Brain microvascular endothelial cell (primary cell): ENCODE data around the gene ACOT2.
"Not testable (repeated sequence)": the region's sequence is repeated elsewhere in the genome, so short reads cannot be mapped to it uniquely, and the experiment has no call there.

Experiments
- DNase-seq: peaks from one replicate; pipeline ENCODE4 v3.0.0-alpha.2; 2020
- H3K27ac ChIP-seq: fragments of 250-450 bp; sonication (Bioruptor Pico); 2 replicates; pipeline ENCODE4 v1.5.1; 2020; ENCODE audit warnings: mild to moderate bottlenecking, moderate library complexity
- H3K27me3 ChIP-seq: fragments of 250-450 bp; sonication (Bioruptor Pico); replicated peaks from 2 replicates; pipeline ENCODE4 v1.5.1; 2020; ENCODE audit warnings: mild to moderate bottlenecking
- H3K36me3 ChIP-seq: fragments of 250-450 bp; sonication (Bioruptor Pico); replicated peaks from 2 replicates; pipeline ENCODE4 v1.5.1; 2020; ENCODE audit warnings: mild to moderate bottlenecking
- H3K4me3 ChIP-seq: 2 replicates; pipeline ENCODE4 v1.5.1; 2011; ENCODE audit warnings: low read depth, mild to moderate bottlenecking, control low read depth, low read length, moderate library complexity
- in situ Hi-C: cut with HindIII; loops from 2 replicates; pipeline ENCODE4 v1.10.0; 2017; ENCODE audit warnings: low sequenced_read_pairs, low pct_ligation_motif_present
- TF ChIP-seq, protein P1 (sequence below): IDR thresholded peaks from 2 replicates; pipeline ENCODE4 v1.5.1; 2011; ENCODE audit warnings: low read depth, mild to moderate bottlenecking, moderate library complexity, low read length, control low read depth, inconsistent platforms; ENCODE audit errors: missing control alignments

Gene ACOT2

DNA sequence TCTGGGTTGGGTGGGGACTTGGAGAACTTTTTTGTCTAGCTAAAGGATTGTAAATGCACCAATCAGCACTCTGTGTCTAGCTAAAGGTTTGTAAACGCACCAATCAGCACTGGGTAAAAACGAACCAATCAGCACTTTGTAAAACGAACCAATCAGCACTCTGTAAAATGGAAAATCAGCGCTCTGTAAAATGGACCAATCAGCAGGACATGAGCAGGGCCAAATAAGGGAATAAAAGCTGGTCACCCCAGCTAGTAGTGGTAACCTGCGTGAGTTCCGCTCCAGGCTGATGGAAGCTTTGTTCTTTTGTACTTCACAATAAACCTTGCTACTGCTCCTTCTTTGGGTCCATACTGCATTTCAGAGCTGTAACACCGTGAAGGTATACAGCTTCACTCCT is 1.7 kb upstream of the ACOT2 start:
- no peaks in the 10 kb centered on the region for H3K36me3 ChIP-seq
- DNase-seq, result no peak
- in situ Hi-C loops, result no loop called here
- TF ChIP-seq, protein P1, sequence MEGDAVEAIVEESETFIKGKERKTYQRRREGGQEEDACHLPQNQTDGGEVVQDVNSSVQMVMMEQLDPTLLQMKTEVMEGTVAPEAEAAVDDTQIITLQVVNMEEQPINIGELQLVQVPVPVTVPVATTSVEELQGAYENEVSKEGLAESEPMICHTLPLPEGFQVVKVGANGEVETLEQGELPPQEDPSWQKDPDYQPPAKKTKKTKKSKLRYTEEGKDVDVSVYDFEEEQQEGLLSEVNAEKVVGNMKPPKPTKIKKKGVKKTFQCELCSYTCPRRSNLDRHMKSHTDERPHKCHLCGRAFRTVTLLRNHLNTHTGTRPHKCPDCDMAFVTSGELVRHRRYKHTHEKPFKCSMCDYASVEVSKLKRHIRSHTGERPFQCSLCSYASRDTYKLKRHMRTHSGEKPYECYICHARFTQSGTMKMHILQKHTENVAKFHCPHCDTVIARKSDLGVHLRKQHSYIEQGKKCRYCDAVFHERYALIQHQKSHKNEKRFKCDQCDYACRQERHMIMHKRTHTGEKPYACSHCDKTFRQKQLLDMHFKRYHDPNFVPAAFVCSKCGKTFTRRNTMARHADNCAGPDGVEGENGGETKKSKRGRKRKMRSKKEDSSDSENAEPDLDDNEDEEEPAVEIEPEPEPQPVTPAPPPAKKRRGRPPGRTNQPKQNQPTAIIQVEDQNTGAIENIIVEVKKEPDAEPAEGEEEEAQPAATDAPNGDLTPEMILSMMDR, result no peak
- H3K27me3 ChIP-seq, result no peaks in the 10 kb centered on the region
- H3K27ac ChIP-seq, result no peak overlapping the region
- H3K4me3 ChIP-seq, result no peak overlapping the region

GRCh38 chr14:73567951-73568885 is 795 bp upstream of the ACOT2 start:
- no peak for DNase-seq
- in situ Hi-C loops, result no loop called here

DNA sequence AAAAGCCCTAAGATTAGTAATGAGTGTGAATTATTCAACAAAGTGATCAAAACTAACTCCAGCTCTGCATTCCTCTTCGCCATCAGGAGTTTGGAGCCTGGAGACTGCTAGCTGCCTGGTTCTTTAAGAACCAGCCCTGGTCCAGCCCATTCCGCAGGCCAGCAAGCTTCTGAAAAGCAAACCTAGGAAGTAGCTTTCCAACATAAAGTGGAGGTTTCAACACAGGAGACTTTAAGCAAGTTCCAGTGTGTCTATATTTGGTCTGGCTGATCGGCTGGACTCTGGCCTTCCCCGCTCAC is 178 bp upstream of the ACOT2 start:
- H3K27me3 ChIP-seq, H3K36me3 ChIP-seq, in situ Hi-C loops, DNase-seq: not testable (repeated sequence)
- peak overlapping the region; percentile 78 for H3K27ac ChIP-seq
- H3K4me3 ChIP-seq, result peak overlapping the region; percentile 61

More at GRCh38 chr14:73567951-73568885, 795 bp upstream of the ACOT2 start:
- Histone ChIP-seq H3K4me3 (peak overlapping the region; percentile 61), H3K27ac (peak overlapping the region; percentile 78), H3K36me3 (no peaks in the 10 kb centered on the region), H3K27me3 (no peaks in the 10 kb centered on the region)
- TF ChIP-seq, protein P1, result no peak

GRCh38 chr14:73570913-73571312 is 1.9 kb downstream of the ACOT2 start:
- H3K4me3 ChIP-seq, H3K27ac ChIP-seq, in situ Hi-C loops, H3K27me3 ChIP-seq, H3K36me3 ChIP-seq: not testable (repeated sequence)
- peak; percentile 39 for DNase-seq
- TF ChIP-seq, protein P1, result peak; percentile 70

GRCh38 chr14:73573034-73573433 is 4.0 kb downstream of the ACOT2 start:
- DNase-seq, in situ Hi-C loops, H3K36me3 ChIP-seq: not testable (repeated sequence)

GRCh38 chr14:73573740-73574139 is 4.7 kb downstream of the ACOT2 start:
- H3K36me3 ChIP-seq, DNase-seq, in situ Hi-C loops, H3K4me3 ChIP-seq, H3K27ac ChIP-seq, H3K27me3 ChIP-seq: not testable (repeated sequence)

More at GRCh38 chr14:73573034-73573433, 4.0 kb downstream of the ACOT2 start:
- H3K27ac ChIP-seq, H3K4me3 ChIP-seq, H3K27me3 ChIP-seq: not testable (repeated sequence)

DNA sequence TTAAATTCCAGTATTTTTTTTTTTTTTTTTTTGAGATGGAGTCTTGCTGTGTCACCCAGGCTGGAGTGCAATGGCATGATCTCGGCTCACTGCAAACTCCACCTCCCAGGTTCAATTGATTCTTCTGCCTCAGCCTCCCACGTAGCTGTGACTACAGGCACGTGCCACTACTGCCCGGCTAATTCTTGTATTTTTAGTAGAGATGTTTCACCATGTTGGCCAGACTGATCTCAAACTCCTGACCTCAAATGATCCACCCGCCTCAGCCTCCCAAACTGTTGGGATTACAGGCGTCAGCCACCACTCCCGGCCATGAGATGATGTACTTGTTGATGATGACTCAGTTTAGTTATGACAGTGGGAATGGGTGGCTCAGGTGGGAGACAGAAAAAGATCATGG is 5.2 kb downstream of the ACOT2 start:
- H3K4me3 ChIP-seq, in situ Hi-C loops, H3K27me3 ChIP-seq, DNase-seq, H3K27ac ChIP-seq, H3K36me3 ChIP-seq: not testable (repeated sequence)

GRCh38 chr14:73576391-73576790 is 7.4 kb downstream of the ACOT2 start:
- no peak for DNase-seq
- TF ChIP-seq, protein P1, result no peak
- no peak overlapping the region for H3K4me3 ChIP-seq
- in situ Hi-C loops, result no loop called here
- peaks cover 5% of the 10 kb centered on the region for H3K36me3 ChIP-seq
- H3K27ac ChIP-seq, result no peak overlapping the region
- no peaks in the 10 kb centered on the region for H3K27me3 ChIP-seq

DNA sequence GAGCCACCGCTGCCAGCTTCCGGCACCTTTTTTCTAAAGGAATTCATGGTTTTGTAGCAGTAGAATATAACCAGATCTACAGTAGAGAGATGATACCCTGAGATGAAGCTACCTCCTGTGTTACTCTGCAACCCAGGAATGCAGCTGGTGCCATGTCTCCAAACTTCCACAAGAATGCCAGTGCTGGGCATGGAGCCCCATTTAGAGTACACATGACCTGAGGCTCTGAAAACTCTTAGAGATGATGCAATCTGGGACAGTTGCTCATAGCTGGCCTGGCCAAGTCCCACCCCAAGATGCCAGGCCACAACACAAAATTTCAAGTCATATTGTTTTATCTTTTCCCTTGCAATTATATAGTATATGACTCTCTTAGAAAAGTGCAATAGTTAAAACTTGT is 8.2 kb downstream of the ACOT2 start:
- DNase-seq, H3K27ac ChIP-seq, H3K27me3 ChIP-seq, H3K36me3 ChIP-seq, in situ Hi-C loops, H3K4me3 ChIP-seq: not testable (repeated sequence)

DNA sequence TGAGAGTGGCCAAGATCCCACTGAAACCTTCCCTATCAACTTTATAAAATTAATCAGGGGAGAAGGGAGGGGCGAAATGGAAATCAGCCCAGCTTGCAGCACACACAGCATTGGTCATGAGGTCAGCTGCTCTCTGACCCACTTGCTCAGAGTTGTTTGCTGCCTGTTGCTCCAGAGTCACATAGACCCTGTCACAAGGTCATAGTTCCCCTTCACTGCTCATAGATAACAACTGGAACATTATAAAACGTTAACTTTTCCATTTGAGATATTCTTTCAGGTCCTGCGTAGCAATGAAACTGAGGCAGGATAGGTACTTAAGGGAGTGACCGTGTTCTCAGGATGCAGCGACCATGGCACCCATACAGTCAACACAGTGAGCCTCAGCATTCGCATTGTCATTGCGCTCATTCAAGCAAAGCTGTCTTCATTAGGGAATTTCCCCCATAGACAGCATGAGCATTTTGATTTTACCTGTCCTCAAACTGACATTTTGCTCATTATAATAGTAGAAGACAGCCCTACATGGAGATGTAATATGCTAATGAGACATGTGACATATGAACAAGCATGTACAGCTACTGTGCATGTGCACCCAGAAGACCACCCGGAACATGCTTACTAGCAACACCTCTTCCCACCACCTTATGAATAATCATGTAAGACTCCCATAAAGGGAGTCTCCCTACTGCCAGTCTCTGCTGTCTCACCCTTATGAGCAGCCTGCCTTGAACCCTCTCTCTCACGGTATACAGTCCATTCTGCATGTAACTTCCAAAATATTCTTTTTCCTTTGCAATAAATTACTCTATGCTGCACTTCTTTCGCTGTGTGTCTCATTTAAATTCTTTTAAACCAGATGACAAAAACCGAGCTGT is 13.3 kb downstream of the ACOT2 start:
- in situ Hi-C loops, DNase-seq, H3K27ac ChIP-seq, H3K4me3 ChIP-seq, H3K27me3 ChIP-seq, H3K36me3 ChIP-seq: not testable (repeated sequence)
